ENCODE data around the gene ZNRF3.

Gene ZNRF3

DNA sequence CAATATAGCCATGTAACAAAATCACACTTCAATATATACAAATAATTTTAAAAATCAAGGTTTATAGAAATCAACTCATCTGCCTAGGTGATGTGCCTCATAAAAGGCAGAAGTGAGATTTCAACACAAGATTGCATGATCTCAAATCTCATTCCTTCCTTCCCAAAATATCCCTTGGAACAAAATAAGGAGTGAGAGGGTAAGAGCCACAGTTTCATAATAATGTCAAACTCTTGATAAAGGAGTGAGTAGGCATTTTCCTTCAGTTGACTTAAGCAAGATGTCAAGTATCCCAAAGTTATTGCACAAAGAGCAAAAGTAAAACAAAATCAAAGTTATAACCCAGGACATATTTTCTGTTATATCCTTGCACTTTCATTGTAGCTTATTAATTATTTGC lies 97.0 kb downstream of the ZNRF3 start:
- in situ Hi-C loops (cut with MboI; ENCODE audit: low sequenced_read_pairs) = no loop called here

DNA sequence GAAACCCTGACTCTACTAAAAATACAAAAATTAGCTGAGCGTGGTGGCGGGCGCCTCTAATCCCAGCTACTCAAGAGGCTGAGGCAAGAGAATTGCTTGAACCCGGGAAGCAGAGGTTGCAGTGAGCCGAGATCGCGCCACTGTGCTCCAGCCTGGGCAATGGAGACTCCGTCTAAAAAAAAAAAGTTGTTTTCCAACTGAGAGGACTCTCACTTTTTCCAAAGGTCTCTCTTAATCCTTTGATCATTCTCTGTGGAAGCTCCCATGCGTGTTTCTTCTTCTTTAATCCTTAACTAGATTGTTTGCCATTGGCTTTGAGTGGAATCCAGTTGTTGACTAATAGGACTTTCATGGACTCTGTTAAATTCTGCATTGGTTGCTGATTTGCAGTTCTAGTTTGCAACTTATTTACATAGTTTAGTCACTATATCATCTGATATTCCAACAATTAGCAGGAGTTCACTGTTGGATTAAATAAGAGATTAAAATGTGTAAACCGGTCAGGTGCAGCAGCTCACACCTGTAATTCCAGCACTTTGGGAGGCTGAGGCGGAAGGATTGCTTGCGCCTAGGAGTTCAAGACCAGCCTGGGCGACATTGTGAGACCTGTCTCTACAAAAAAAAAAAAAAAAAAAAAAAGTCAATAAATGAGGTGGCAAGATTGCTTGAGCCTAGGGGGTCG lies 98.6 kb downstream of the ZNRF3 start:
- in situ Hi-C loops (cut with MboI; ENCODE audit: low sequenced_read_pairs) = no loop called here

DNA sequence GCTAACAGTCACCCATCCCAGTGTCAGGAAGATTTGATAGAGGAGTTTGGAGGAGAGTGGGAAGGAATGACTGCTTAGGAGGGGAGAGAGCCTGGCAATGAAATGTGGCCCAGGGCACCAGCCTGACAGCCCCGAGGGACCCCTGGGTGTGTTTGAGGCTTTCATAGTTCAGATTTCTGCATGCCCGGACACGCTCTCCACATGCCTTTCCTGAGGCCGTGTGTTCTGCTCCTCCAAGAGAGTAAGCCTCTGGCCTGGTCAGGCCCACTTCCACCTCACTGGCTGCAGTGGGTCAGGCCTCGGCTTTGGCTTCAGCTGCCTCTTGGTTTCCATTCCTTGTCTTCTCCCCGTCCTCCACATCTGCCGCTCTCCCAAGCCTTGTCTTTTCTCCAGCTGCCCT lies 99.8 kb downstream of the ZNRF3 start:
- in situ Hi-C loops (cut with MboI; ENCODE audit: low sequenced_read_pairs) = no loop called here

DNA sequence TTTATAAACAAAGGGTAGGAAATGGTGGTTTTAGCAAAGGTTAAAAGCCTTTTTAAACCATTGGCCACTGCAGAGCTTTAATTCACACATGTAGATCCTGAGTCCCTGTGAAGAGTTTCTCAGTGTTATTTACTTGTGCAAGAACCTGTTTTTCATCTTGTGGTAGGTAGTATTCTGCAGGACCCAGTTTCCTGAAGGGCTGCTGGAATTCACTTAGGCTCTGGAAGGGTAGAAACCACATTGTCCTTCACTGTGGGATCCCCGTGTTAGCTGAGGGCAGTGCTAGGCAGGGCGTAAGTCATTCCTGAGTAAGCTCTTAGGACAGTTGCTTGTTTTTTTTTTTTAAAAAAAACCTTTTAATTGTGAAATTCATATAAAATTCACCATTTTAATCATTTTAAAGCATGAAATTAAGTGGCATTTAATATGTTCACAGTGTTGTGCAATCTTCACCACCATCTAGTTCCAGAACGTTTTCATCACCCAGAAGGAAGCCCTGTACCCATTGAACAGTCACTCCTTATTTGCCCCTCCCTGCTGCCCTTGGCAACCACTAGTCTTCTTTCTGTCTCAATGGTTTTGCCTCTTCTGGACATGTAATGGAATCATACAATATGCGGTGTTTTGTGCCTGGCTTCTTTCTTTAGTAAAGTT lies 100.5 kb downstream of the ZNRF3 start:
- in situ Hi-C loops (cut with MboI; ENCODE audit: low sequenced_read_pairs) = no loop called here

DNA sequence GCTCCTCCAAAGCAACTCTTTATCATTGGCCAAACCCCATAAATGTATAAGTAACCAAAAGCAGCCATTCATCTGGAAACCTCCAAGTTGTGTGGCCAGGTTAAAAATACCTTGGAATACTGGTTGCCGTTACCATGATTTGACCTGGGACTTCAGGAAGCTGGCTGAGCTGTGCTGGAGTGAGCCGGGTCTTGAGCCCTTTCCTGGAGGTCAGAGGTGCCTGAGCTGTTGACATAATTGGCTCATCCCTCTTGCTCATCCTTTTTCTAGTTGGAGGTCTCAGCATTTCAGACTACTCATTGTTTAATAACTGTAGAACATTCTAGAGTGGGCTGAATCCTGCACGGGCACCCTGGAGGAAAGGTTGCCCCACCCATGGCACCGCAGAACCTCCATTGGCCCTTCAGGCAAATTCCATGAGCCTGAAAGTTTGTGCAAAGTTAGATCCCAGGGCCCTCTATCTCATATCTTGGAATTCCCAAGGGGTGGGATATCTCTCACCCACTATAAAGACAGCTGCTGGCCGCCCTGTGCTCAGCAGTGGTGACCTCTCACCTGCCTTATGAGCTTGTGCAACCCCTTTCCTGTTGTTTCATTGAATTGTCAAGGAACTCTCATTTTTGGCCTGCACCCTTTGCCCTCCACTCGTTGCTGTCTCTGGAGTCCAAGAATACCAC lies 101.2 kb downstream of the ZNRF3 start:
- in situ Hi-C loops (cut with MboI; ENCODE audit: low sequenced_read_pairs) = no loop called here

DNA sequence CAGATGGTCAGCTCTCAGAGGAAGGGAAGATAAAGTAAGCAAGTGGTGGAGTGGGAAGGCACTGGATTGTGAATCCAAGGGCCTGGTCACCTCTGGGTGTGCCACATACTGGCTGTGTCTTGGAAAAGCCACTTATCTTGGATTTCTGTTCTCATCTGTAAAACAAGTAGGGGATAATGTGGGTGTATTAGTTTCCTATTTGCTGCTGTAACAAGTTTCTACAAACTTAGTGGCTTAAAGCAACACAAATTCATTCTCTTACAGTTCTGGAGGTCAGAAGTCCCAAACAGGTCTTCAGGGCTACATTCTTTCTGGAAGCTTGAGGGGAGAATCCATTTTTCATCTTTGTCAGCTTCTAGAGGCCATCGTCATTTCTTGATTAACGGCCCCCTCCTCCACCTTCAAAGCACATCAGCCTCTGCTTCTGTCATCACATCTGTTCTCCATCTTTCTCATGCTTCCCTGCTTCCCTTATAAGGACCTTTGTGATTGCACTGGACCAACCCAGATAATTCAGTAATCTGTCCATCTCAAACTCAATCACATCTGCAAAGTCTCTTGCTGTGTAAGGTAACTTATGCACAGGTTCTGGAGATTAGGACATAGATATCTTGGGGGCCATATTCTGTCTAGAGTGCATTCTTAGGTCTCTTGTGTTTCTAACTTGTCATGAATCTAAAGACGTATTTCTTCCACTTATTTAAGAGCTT lies 102.4 kb downstream of the ZNRF3 start:
- in situ Hi-C loops (cut with MboI; ENCODE audit: low sequenced_read_pairs) = no loop called here

DNA sequence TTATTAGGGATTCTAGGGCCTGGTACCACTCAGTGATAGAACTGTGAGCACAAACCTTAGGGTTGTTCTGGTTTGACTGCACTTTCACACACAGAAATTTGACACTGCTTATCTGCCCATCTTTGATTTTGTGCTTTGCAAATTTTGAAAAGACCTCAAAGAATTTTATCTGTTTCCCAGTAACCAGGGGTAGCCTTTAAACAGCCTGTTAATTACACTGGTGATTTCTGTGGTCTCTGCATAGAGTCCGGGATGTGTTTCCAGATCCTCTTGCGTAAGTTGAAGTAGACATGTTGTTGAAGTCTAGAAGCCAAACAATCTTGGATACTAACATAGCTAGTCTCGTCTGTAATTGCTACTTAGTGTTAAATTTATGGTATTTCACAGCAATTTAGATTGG lies 103.0 kb downstream of the ZNRF3 start:
- in situ Hi-C loops (cut with MboI; ENCODE audit: low sequenced_read_pairs) = no loop called here

DNA sequence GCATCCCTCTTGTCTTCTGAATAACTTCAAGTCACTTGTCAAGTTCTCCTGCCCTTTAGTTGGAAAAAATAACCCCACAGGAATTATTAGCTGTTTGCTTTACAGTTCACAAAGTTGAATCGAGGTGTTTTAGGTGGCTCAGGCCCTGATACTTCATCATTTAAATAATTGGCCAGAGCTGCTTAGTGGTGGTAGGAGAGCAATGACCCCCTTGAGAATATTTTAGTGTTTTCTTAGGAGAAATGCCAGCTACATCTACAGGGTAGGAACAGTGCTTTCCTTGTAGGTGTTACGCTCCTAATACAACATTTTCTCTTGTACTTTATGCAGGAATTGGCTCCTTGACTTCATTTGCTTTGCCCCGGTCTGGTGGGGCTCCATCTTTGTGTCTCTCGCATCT lies 105.1 kb downstream of the ZNRF3 start:
- in situ Hi-C loops (cut with MboI; ENCODE audit: low sequenced_read_pairs) = no loop called here

DNA sequence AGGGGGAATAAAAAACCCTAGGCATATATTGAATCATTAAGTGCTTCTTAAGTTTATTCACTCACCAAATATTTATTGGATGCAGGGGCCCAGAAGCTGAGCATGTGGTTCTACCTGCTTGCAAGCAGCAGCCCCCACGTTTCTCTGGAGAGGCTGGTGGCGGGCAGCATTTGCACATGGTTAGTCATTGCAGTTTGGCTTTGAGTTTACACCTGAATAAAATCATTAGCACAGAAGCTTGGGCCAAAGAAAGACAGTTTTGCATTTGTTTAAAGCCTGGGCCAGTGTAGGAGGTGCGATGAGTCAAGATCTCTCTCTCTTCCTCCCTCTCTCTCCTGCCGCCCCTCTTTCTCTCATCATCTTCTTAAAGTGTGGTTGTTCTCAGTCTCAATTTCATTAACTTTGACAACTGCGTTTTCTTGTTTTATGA lies 105.7 kb downstream of the ZNRF3 start:
- in situ Hi-C loops (cut with MboI; ENCODE audit: low sequenced_read_pairs) = no loop called here

DNA sequence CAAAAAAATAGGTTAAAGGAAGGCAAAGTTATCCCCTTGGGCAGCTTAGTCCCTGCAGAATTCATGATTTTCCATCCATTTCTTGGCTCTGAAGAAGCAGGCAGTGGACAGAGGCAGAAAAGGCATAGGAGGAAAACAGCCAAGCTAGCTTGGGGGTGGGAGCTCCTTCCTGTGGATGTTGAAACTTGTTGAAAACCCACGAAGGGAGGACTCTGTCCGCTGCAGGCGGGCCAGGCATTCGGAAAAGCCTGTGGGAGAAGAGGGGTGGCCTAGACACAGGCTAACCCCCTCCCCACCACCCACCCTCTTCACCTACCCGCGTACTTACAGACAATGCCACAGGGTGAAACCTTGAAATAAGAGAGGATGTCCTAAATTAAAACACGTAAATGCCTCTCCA lies 106.1 kb downstream of the ZNRF3 start:
- in situ Hi-C loops (cut with MboI; ENCODE audit: low sequenced_read_pairs) = no loop called here

DNA sequence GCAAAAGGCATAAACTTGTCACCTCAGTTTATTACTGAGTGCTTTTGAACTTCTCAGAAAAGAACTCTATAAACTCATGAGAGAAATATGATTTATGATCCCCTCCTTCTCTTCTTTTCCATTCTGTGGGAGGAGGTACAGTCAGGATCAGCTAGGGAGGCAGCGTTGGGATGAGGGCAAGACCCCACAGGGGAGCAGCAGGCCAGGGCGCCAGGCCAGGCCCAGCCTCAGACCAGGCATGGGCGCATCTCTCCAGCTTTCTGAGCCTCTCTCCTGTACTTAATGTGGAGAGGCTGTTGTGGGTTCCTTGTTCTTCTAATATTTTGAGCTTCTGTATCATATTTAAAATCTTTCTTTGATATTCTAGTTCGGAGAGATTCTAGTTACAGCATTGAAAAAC lies 106.5 kb downstream of the ZNRF3 start:
- in situ Hi-C loops (cut with MboI; ENCODE audit: low sequenced_read_pairs) = no loop called here

DNA sequence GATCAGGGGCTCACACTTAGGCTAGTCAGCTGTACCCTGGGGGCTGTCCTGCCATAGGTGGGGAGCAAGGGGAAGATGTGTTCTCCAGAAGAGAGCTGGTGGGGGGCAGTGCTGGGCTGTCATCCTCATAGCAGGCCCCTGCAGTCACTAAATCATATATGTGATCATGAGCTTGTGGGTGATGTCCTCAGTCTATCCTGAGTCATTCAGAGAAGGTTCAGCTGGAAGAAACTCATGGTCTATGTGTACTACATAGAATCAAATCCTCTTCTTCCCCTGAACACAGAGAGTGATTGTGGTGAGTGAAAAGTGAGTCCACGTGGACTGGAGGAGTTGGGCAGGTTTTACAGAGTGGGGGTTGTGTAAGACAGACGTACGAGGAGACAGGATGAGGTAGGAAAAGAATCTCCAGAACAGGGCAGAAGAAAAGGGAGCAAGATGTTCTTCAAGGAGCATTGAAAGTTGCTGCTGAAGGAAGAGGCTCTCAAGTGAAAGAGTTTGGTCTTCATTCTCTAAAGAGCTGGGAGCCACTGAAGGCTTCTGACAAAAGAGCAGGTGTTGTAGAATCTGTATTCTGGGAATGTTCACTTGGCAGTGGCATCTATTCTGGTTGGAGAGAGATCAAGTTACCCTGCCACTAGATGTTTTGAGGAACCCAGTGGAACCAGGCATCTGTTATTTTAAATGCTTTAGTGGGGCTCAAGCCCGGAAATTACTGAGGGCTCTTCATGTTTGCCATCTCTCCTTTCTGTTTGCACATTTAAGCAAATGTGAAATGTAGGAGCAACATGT lies 109.4 kb downstream of the ZNRF3 start:
- in situ Hi-C loops (cut with MboI; ENCODE audit: low sequenced_read_pairs) = no loop called here

DNA sequence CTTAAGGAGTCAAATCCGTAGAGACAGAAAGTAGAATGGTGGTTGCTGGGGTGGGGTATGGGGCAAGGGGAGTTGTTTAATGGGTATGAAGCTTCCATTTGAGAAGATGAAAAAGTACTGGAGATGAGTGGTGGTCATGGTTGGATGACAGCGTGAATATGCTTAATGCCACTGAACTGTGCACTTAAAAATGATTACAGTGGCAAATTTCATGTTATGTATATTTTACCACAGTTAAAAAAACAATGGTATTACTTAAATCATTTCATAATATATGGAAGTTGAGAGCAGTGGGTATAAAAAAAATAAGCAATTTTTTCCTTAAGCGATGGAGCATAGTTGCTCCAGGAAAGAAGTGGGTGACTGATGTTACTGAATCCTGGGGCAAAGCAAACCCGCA lies 111.2 kb downstream of the ZNRF3 start:
- in situ Hi-C loops (cut with MboI; ENCODE audit: low sequenced_read_pairs) = no loop called here

DNA sequence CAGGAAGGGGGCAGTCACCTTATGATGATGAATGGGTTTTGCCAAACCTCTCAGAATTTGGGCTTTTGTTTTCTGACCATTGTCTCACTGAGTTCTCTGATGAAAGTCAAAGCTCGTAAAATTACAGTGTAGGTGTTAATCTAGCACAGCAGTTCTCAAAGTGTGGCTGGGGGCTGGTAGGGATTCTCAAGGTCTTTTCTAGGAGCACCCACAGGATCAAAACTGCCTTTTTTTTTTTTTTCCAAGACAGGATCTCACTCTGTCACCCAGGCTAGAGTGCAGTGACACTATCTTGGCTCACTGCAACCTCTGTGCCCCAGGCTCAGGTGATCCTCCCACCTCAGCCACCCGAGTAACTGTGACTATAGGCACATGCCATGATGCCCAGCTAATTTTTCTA lies 112.2 kb downstream of the ZNRF3 start:
- in situ Hi-C loops (cut with MboI; ENCODE audit: low sequenced_read_pairs) = no loop called here

DNA sequence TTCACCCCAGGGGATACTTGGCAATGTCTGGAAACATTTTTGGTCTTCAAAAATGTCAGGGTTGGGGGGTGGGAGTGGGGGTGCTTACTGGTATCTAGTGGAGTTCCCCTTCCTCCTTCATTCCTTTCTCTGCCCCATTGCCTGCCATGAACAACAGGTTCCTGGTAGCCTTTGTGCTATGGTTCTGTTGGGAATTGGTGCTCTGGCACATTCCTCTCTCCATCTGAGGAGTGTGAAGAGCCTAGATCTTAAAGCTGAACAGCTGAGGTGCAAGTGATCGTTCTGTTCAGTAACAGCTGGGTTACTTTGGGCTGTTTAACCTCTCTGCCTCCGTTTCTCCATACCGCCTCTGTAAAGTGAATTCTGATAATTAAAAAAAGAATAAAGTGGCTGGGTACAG lies 114.0 kb downstream of the ZNRF3 start:
- in situ Hi-C loops (cut with MboI; ENCODE audit: low sequenced_read_pairs) = no loop called here

DNA sequence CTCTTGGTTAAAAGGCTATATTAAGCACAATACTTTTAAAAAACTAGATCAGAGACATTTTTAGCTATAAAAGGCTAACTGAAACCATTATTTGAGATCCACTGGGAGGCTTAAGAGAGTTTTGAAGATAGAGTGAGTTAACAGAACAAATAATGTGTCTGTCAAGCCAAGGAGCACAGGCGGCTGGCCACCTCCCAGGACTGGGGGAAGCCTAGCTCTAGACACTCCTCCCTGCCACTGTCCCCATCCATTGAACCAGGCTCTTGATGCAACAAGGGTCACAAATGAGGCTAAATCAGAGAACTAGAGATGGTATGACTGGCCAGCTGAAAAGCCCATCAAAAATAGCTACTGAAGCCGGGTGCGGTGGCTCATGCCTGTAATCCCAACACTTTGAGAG lies 115.3 kb downstream of the ZNRF3 start:
- in situ Hi-C loops (cut with MboI; ENCODE audit: low sequenced_read_pairs) = no loop called here

DNA sequence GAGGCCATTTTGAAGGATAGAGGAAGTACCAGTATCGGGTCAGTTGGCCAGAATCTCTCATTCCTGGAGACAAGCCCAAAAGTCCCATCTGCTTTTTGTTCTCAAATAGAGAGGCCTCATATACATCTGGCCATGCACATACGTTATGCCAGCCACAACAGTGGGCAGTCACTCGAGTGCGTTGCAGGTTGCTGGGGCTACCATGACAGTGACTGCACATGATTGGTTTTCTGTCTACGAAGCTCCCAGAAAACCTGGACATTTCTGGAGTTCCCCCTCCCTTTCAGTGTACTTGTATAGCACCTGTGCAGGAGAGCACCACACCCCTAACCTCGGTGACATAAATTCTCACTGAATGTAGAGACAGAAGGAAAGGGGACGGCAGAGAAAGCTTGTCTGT lies 116.1 kb downstream of the ZNRF3 start:
- in situ Hi-C loops (cut with MboI; ENCODE audit: low sequenced_read_pairs) = no loop called here

DNA sequence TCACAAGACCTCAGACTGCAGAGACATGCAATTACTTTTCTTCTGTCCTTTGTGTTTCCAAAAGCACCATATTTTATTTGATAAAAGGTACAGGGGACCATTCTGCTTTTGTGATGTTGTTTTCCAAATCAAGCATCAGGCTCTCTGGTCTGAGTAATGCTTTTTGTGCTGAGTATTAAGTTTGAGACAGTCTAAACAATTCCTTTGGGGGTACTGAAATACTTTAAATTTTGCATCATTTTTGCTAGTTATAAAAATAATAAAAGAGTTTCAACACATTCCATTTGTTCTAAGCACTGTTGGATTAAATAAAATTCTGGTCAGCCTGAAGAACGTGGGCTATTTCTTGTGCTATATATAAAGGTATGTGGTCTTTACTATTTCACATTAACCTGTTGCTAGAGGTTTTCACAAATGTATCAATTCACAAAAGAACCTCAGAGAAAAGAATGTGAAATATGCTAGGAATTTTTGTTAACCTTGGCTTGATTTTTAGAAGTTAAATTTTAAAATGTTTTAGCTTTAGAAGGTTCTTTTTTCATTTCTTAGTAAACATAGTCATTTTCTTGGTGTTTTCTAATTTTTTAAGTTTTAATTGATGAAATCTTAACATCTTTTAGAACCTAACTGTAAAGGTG lies 116.7 kb downstream of the ZNRF3 start:
- in situ Hi-C loops (cut with MboI; ENCODE audit: low sequenced_read_pairs) = no loop called here

DNA sequence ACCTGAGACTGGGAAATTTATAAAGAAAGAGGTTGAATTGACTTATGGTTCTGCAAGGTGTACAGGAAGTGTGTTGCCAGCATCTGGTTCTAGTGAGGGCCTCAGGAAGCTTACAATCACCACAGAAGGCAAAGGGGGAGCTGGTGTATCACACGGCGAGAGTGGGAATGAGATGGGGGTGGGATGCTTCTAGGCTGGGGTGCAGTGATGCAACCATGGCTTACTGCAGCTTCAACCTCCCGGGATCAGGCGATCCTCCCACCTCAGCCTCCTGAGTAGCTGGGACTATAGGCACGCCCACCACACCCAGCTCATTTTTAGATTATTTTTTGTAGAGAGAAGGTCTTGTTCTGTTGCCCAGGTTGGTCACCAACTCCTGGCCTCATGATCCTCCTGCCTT lies 117.3 kb downstream of the ZNRF3 start:
- in situ Hi-C loops (cut with MboI; ENCODE audit: low sequenced_read_pairs) = no loop called here

DNA sequence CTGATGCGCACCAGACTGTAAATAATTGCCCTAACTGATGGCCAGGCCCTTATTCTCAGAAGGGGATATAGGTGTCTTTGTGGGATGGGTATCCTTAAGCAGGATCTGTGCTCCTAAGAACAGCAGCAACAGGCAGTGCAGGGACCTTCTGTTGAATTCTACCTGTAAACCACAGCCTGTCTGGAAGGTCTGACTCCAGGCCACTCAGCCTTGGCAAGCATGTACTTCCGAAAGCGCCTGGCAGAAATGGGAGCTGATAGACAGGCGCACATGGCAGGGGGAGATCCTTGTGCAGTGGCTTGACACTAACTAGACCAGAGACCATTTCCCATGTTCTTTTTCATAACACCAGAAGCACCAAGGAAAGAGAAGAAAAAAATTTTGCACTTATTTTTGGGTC lies 119.2 kb downstream of the ZNRF3 start:
- in situ Hi-C loops (cut with MboI; ENCODE audit: low sequenced_read_pairs) = no loop called here

Measured in HL-60/S4 treated with phorbol 12-myristate 13-acetate at 8.2 ng/mL for 4 days and 3 days (cell line).